NCI-H82 treated with DMSO at 0.1 percent for 48 hours (cell line): Measurements from ENCODE around the gene ADGRL1.

Source experiments
- DNase-seq: peaks from one replicate; lab custom pipeline; 2025; ENCODE audit not compliant: unreplicated experiment; lab: John Stamatoyannopoulos, UW

ADGRL1 gene

GRCh38 chr19:14142262-14143190, 63.4 kb downstream of the ADGRL1 start:
- no peak for DNase-seq

DNA sequence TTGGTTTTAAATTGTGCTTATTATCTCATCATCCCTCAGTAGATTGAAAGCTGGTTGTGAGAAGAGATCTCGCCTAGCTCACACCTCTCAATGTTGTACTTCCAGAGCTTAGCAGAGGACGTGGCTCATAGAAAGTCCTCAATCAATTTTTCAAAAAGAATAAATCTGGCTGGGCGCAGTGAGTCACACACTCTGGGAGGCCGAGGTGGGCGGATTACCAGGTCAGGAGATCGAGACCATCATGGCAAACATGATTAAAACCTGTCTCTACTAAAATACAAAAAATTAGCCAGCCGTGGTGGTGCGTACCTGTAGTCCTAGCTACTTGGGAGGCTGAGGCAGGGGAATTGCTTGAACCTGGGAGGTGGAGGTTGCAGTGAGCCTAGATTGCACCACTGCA, 64.9 kb downstream of the ADGRL1 start:
- DNase-seq = no peak

DNA sequence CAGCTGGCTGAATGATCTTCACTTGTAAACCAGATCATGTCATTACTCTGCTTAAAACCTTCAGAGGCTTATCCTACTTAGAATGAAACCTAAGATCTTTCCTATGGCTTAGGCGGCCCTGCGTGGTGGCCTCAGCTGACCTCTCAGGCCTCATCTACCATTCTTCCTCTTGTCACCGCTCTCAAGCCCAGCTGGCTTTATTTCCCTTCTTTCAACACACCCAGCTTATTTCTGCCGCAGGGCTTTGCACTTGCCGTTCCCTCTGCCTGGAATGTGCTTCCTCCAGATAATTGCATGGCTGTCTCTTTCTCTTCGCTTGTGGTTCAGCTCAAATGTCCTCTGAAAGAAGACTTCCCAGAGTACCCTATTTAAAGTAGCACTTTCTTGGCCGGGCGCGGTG, 66.0 kb downstream of the ADGRL1 start:
- DNase-seq = peak; percentile 100

DNA sequence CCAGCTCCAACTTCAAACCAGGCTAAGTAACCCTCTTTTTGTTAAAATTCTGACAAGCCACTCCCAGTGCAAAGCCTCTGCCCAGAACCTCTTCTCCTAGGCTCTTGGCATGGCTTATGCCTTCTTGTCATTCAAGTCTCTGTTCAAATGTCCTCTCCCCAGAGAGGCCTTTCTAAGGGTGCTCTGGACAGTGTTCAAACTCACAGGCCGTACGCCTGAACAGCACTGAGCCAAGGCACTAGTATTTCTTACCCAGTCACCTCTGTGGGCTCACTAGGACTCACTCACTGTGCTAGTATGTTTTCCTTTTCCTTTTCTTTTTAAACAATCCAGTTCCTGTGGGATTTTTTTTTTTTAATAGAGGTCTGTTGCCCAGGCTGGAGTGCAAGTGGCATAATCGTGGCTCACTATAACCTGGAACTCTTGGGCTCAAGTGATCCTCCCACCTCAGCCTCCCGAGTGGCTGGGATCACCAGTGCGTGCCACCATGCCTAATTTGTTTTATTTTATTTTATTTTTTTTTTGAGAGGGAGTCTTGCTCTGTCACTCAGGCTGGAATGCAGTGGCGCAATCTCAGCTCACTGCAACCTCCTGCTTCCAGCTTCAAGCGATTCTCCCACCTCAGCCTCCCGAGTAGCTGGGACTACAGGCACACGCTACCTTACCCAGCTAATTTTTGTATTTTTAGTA, 67.2 kb downstream of the ADGRL1 start:
- DNase-seq = no peak

DNA sequence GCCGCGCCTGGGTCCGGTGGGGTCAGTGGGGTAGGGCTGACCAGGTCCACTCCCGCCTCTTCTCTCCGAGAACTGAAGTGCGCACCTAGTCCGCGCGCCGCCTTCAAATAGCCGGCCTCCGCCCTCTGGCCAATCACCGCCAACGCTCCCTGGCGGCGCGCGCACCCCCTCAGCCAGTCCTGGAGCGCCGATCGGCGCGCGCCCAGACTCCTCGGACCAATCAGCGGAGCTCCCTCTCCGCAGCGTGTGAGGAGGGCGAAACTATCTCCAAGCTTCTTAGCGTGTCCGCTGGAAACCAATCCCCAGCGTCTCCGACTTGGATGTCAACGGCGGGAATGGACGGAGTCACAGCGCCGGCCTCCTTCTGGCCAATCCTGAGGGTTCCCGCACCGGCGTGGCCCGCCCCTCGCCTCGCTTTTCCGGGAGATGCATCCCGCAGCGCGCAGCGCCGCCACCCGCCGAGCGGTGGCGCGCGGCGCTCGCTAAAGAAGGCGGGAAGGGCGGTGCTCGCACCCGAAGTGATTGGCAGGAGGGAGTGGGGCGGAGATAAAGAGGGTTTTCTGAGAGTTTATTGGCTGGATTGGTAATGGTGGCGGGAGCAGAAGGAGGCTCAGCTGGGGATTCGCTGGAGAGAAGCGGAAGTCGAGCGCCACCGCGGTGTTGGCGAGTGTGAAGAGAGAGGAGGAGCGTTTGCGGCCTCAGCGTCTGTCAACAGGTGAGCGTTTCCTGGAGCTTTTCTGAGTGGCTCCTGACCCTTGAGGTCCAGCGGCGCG, 69.3 kb downstream of the ADGRL1 start, which contains the start of gene ASF1B:
ASF1B (minus strand) TSS at position 81 of the 773 bp plus-strand sequence. CDS start 133 bp downstream, outside the sequence.
- peak; percentile 100 for DNase-seq

GRCh38 chr19:14135985-14136508, 69.9 kb downstream of the ADGRL1 start:
- DNase-seq = no peak

DNA sequence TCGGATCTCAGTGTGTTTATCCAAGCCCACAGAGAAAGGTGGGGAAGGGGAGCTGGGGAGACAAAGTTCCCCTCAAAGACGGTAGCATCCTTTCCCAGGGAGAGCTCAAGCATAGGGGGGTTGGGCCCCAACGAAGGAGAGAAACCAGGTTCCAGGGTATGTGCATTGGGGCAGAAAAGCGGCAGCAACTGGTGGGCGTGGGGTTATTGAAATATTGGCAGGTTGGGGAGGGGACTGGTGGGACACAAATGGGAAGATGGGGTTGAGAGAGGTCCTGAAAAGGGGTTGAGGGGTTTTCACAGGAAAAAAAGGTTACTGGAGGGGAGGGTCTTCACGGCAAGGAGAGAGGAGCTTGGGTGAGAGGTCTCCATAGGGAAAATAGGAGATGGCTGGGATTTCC, 70.6 kb downstream of the ADGRL1 start:
- no peak for DNase-seq

DNA sequence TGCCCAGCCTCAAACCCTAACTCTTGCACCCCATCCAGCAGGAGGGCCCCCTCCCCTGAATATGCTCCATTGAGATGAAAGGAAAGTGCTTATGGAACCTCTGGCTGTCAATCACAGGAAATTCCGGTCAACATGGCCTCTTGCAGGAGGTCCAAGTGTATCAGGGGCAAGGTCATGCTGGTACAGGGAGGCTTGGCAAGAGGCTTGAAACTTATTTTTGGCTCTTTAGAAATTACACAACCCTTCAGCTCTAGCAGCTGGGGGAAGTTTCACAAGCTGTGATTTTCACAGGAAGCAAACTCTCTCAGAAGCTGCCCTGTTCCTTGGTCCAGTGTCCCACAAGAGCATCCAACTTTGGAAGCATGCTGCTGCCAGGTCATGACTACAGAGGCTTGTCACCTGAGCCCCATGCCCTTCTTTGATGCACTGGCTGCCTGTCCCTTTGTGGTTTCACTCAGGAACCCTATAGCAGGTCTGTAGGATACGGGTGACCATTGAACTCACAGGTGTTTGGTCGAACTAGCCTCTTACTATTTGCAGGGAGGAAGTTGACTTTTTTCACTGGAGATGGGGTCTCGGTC, 78.0 kb downstream of the ADGRL1 start:
- no peak for DNase-seq

- no peak for DNase-seq
These were observed 78.8 kb downstream of the ADGRL1 start for GRCh38 chr19:14127176-14127575.

GRCh38 chr19:14122924-14123323, 83.0 kb downstream of the ADGRL1 start:
- DNase-seq = no peak

GRCh38 chr19:14120497-14120780, 85.5 kb downstream of the ADGRL1 start:
- no peak for DNase-seq

- no peak for DNase-seq
These were observed 86.1 kb downstream of the ADGRL1 start for GRCh38 chr19:14119644-14120496.

DNA sequence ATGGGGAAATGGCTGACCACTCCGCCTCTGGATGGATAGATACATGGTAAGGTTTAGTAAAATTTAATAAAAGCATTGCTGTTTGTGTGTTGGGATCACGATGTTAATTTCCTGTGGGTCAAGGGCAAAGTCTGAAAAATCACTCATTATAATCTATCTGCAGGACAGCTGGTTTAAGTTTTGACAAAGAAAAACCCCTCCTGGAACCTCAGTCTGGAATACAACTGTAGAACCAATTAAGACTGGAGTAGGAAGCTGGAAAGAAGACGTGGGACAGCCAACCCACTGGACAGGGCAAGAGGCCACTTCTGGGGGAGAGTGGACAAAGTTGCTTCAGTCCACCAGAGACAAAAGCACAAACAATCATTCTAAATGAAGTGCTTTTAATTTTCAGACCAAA, 86.8 kb downstream of the ADGRL1 start:
- DNase-seq = no peak

DNA sequence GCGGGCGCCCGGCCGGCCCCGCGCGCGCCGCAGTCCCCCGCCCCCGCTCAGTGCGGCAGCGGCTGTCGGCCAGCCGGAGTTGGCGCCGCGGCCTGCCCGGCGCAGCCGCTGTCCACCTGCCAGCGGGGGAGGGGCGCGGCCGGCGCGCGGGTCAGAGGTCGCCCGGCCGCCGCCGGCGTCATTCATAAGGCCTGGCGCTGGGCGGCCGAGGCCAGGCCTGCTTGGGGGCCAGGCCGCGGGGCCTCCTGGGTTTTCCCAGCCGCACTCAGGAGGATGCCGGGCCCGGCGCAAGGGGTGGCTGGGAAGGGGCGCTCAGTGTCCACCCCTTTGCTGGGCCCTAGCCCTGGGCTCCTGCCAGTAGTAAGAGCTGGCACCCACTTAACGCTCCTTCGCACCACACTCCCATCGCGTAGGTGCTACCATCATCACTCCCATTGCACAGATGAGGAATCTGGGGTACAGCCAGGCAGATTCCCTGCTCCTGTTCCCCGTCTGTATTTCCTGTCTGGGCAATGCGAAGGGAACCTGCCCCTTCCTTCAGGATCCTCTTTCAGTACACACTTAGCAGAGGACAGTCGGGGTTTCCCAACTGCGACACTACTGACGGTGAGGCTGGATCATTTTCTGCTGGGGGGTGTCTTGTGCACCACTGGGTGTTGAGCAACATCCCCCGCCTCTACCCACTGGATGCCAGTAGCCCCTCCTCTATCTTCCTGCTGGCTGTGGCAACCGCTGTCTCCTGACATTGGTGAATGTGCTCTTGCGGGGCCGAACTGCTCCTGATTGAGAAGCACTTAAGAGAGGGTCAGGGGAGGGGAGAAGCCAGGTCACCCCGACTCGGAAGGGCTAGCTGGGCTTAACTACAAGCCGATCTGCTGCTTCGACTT, 87.6 kb downstream of the ADGRL1 start:
- no peak for DNase-seq

- peak; percentile 97 for DNase-seq
These were observed 88.3 kb downstream of the ADGRL1 start, which contains the start of gene PRKACA for GRCh38 chr19:14117668-14118164. PRKACA (minus strand) TSS chr19:14117762; CDS start chr19:14117547, 215 bp downstream.

DNA sequence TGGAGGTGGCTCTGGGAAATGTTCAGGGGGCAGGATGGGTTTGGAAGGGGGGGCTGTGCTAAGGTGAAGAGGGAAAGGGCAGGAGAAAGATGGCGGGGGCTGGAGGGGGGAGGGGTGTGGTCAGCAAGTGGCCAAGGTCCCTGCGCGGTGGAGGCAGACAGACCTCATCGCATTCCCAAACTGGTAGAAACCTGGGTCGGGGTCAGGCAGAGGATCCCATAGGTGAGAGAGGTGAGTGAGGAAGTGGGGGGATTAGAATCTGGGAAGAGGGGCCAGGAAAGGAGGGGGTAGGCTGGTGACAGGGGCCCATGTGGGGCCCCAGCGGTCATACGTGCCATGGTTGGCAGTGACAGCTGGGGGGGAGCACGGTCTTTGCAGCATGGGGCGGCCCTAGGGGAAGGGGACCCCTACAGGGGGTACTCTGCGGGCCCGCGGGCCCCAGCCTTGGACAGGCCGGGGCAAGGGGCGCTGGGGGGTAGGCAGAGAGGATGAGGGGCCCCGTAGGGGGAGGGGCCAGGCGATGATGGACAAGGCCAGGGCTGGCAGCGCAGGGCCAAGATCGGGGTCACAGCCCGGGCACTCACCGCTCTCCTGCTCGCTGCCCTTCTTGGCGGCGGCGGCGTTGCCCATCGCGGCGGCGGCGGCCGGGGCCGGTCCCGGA, 88.9 kb downstream of the ADGRL1 start:
- no peak for DNase-seq

DNA sequence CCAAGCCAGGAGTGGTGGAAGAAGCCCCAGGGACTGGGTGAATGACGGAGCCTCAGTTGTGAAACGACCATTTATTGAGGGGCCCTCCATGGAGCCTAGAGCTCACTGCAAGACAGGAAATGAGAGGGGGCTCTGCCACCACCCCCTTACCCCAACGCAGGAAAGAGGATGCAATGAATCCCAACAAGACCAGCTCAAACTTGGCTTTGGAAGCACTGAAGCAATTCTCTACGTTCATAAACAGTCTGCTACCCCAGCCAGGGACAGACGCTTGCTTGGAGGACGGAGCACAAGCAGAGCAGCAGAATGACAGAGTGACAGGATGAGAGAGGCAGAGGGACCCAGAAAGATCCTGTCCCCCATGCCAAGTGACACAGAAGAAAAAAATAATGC, 89.4 kb downstream of the ADGRL1 start:
- no peak for DNase-seq

DNA sequence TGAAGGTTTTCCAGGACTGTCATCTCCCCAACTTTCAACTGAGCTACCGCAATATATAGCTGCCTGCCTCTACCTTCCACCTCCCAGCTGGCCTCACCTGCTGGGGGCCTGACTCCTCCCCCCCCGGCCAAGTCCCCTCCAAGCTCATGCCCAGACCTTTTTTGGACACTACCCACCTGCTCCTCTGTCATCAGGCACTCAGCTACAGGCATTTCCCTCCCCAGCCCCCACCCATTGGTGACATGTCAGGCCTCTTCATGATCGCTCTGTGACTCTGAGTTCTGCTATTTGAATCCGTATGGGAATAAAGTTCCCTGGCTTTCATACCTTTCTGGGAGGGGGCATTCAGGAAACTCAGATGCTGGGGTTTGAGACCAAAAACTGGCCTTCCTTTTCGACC, 90.2 kb downstream of the ADGRL1 start:
- DNase-seq = no peak
